H1 (cell line): ENCODE results near the gene SMG7. TPM values are rescaled to one million over a fixed set of nuclear protein-coding genes. Genes with fewer than 3 reads are reported as not detected.

Experiments
- CTCF ChIA-PET: fragments of 300-600 bp; sonication (Branson Sonifier 250); formaldehyde crosslinking; loops from one replicate; lab custom pipeline; 2021; ENCODE audit not compliant: partially characterized antibody; lab: Charles Lee
- POLR2A ChIA-PET: fragments of 300-600 bp; sonication (Branson Sonifier 250); formaldehyde crosslinking; loops from one replicate; lab custom pipeline; 2021; ENCODE audit warnings: inconsistent platforms; ENCODE audit not compliant: partially characterized antibody; lab: Charles Lee
- DNase-seq, 2 experiments: peaks; one replicate each; pipeline versions ENCODE4 v3.0.0 to v3.0.0-alpha.2; 2010 to 2022; ENCODE audit warnings: low spot score in 2 of 2, low read depth in 1 of 2, mixed read lengths in 1 of 2
- FAIRE-seq: peaks from 2 replicates; lab custom pipeline; 2011; peaks lifted over from hg19 to GRCh38; lab: Jason Lieb, UNC
- H2AFZ ChIP-seq: 2 replicates; pipeline ENCODE4 v1.8.1; 2012; ENCODE audit warnings: low read length, inconsistent platforms
- H2AK5ac ChIP-seq: 2 replicates; pipeline ENCODE4 v1.6.1; 2013; ENCODE audit warnings: low read depth, low read length
- H2BK120ac ChIP-seq: replicated peaks from 2 replicates; pipeline ENCODE3; 2013; ENCODE audit warnings: low read depth, low read length, inconsistent platforms
- H2BK12ac ChIP-seq: 2 replicates; pipeline ENCODE4 v1.6.1; 2013; ENCODE audit warnings: low read depth, low read length
- H2BK15ac ChIP-seq: 2 replicates; pipeline ENCODE4 v1.6.1; 2013; ENCODE audit warnings: low read length
- H2BK20ac ChIP-seq: 2 replicates; pipeline ENCODE4 v1.6.1; 2013; ENCODE audit warnings: low read length
- H2BK5ac ChIP-seq: 2 replicates; pipeline ENCODE4 v1.6.1; 2013; ENCODE audit warnings: low read depth, low read length
- H3K14ac ChIP-seq: 2 replicates; pipeline ENCODE4 v1.6.1; 2013; ENCODE audit warnings: inconsistent platforms; ENCODE audit not compliant: insufficient read length
- H3K18ac ChIP-seq: 2 replicates; pipeline ENCODE4 v1.6.1; 2013; ENCODE audit warnings: low read length; ENCODE audit errors: extremely low read depth
- H3K23ac ChIP-seq: 2 replicates; pipeline ENCODE4 v1.6.1; 2013; ENCODE audit warnings: inconsistent platforms; ENCODE audit not compliant: insufficient read length
- H3K23me2 ChIP-seq: 2 replicates; pipeline ENCODE4 v1.6.1; 2013; ENCODE audit warnings: low read depth, low read length
- H3K27ac ChIP-seq: 2 replicates; pipeline ENCODE4 v1.6.1; 2011; ENCODE audit warnings: low read depth, low read length, inconsistent platforms
- H3K27me3 ChIP-seq, 4 experiments: replicated peaks in 1 of 4; 1 replicate in 1 of 4; 2 replicates in 3 of 4; pipeline versions ENCODE4 v1.6.1 to v1.8.1; 2011 to 2013; ENCODE audit warnings: low read length in 3 of 4, mild to moderate bottlenecking in 3 of 4, inconsistent platforms in 2 of 4, mixed read lengths in 2 of 4, moderate library complexity in 1 of 4; ENCODE audit not compliant: control insufficient read depth in 3 of 4, insufficient read depth in 3 of 4; ENCODE audit errors: extremely low read depth in 1 of 4
- H3K36me3 ChIP-seq, 4 experiments: 2 replicates each; pipeline versions ENCODE4 v1.6.1 to v1.8.1; 2011 to 2013; ENCODE audit warnings: mild to moderate bottlenecking in 4 of 4, low read length in 3 of 4, moderate library complexity in 2 of 4, control low read depth in 1 of 4, inconsistent platforms in 1 of 4; ENCODE audit not compliant: insufficient read depth in 4 of 4, control insufficient read depth in 2 of 4
- H3K4ac ChIP-seq: replicated peaks from 2 replicates; pipeline ENCODE3; 2013; ENCODE audit warnings: low read length, low read depth, mixed read lengths, inconsistent platforms; ENCODE audit not compliant: insufficient read length
- H3K4me1 ChIP-seq, 4 experiments: replicated peaks in 1 of 4; 1 replicate in 1 of 4; 2 replicates in 3 of 4; pipeline versions ENCODE4 v1.6.1 to v1.8.1; 2011 to 2013; ENCODE audit warnings: low read length in 3 of 4, inconsistent platforms in 2 of 4, mixed read lengths in 1 of 4; ENCODE audit not compliant: insufficient read depth in 4 of 4, control insufficient read depth in 3 of 4
- H3K4me2 ChIP-seq, 2 experiments: 2 replicates each; pipeline versions ENCODE4 v1.6.1 to v1.8.1; 2011 to 2013; ENCODE audit warnings: low read depth in 2 of 2, low read length in 2 of 2, control low read depth in 1 of 2, inconsistent platforms in 1 of 2, mild to moderate bottlenecking in 1 of 2; ENCODE audit not compliant: insufficient read depth in 1 of 2
- H3K4me3 ChIP-seq, 4 experiments: fragments of 200-600, 300-600 bp in 1 of 4; sonication (generic), shearing (Covaris generic), sonication (Bioruptor Twin) in 1 of 4; 2 replicates each; pipeline versions ENCODE4 v1.5.1 to v1.8.1; 2011 to 2016; ENCODE audit warnings: low read length in 4 of 4, low read depth in 3 of 4, control low read depth in 2 of 4, inconsistent platforms in 2 of 4, mild to moderate bottlenecking in 2 of 4, mixed read lengths in 1 of 4, moderate library complexity in 1 of 4; ENCODE audit not compliant: insufficient read depth in 2 of 4; ENCODE audit errors: extremely low read depth in 1 of 4
- H3K56ac ChIP-seq: replicated peaks from 2 replicates; pipeline ENCODE3; 2013; ENCODE audit warnings: low read depth, mild to moderate bottlenecking, mixed read lengths, low read length, inconsistent platforms; ENCODE audit not compliant: insufficient read length
- H3K79me1 ChIP-seq: 2 replicates; pipeline ENCODE4 v1.6.1; 2013; ENCODE audit warnings: low read depth, low read length, control low read depth
- H3K79me2 ChIP-seq, 2 experiments: 2 replicates each; pipeline versions ENCODE4 v1.6.1 to v1.8.1; 2012 to 2013; ENCODE audit warnings: low read length in 2 of 2, mild to moderate bottlenecking in 2 of 2, inconsistent platforms in 1 of 2; ENCODE audit not compliant: insufficient read depth in 2 of 2, control insufficient read depth in 1 of 2
- H3K9ac ChIP-seq, 4 experiments: replicated peaks in 1 of 4; 1 replicate in 1 of 4; 2 replicates in 3 of 4; pipeline versions ENCODE4 v1.6.1 to v1.8.1; 2011 to 2013; ENCODE audit warnings: low read depth in 3 of 4, low read length in 3 of 4, control low read depth in 2 of 4, mild to moderate bottlenecking in 2 of 4, moderate library complexity in 2 of 4, inconsistent platforms in 1 of 4; ENCODE audit errors: extremely low read depth in 1 of 4
- H3K9me3 ChIP-seq, 2 experiments: 2 replicates each; pipeline versions ENCODE4 v1.6.1 to v1.8.1; 2012 to 2013; ENCODE audit warnings: mild to moderate bottlenecking in 2 of 2, moderate library complexity in 2 of 2, control low read depth in 1 of 2, inconsistent platforms in 1 of 2, low read depth in 1 of 2, low read length in 1 of 2, mixed read lengths in 1 of 2; ENCODE audit not compliant: insufficient read depth in 2 of 2
- H4K20me1 ChIP-seq, 2 experiments: replicated peaks in 1 of 2; 2 replicates each; pipeline versions ENCODE3 to v1.8.1; 2011 to 2013; ENCODE audit warnings: inconsistent platforms in 2 of 2, low read length in 2 of 2, mild to moderate bottlenecking in 1 of 2; ENCODE audit not compliant: insufficient read depth in 2 of 2, control insufficient read depth in 1 of 2
- H4K5ac ChIP-seq: 2 replicates; pipeline ENCODE4 v1.6.1; 2013; ENCODE audit warnings: low read length, low read depth, mixed read lengths, inconsistent platforms; ENCODE audit not compliant: insufficient read length
- H4K8ac ChIP-seq: 2 replicates; pipeline ENCODE4 v1.8.0; 2013; ENCODE audit warnings: mild to moderate bottlenecking, moderate library complexity, low read length, inconsistent platforms; ENCODE audit not compliant: insufficient read depth; ENCODE audit errors: extremely low read depth
- H4K91ac ChIP-seq: replicated peaks from 2 replicates; pipeline ENCODE3; 2013; ENCODE audit warnings: low read length, mixed read lengths, inconsistent platforms; ENCODE audit not compliant: insufficient read length
- BACH1 ChIP-seq: IDR thresholded peaks from 2 replicates; pipeline ENCODE4 v1.6.1; 2012; ENCODE audit warnings: low read length, improper control_type of control experiment
- BRCA1 ChIP-seq: IDR thresholded peaks from 2 replicates; pipeline ENCODE4 v1.6.1; 2012; ENCODE audit warnings: low read depth, low read length, improper control_type of control experiment
- CEBPB ChIP-seq: IDR thresholded peaks from 2 replicates; pipeline ENCODE4 v1.6.1; 2012; ENCODE audit warnings: low read depth, low read length
- EZH2 ChIP-seq: fragments of 200-600 bp; sonication (generic); IDR thresholded peaks from 2 replicates; pipeline ENCODE4 v1.7.1; 2012; ENCODE audit warnings: low read depth, mild to moderate bottlenecking, moderate library complexity, low read length, inconsistent platforms; ENCODE audit not compliant: severe bottlenecking
- GTF2F1 ChIP-seq: IDR thresholded peaks from 2 replicates; pipeline ENCODE4 v1.6.1; 2012; ENCODE audit warnings: low read depth, low read length, improper control_type of control experiment, borderline replicate concordance
- KDM5A ChIP-seq: fragments of 200-600 bp; IDR thresholded peaks from 2 replicates; pipeline ENCODE4 v1.7.1; 2012; ENCODE audit warnings: mild to moderate bottlenecking, low read length, inconsistent platforms, mixed read lengths
- NANOG ChIP-seq: IDR thresholded peaks from 2 replicates; pipeline ENCODE4 v1.6.1; 2011; ENCODE audit warnings: low read length, low read depth, mild to moderate bottlenecking, inconsistent platforms; ENCODE audit not compliant: insufficient read depth, poor library complexity, severe bottlenecking
- NRF1 ChIP-seq: IDR thresholded peaks from 2 replicates; pipeline ENCODE4 v1.6.1; 2011; ENCODE audit warnings: mild to moderate bottlenecking, low read depth, low read length, improper control_type of control experiment
- PHF8 ChIP-seq: fragments of 200-600 bp; sonication (generic); conservative IDR thresholded peaks from 2 replicates; pipeline ENCODE4 v1.7.1; 2012; ENCODE audit warnings: low read depth, mild to moderate bottlenecking, inconsistent platforms, low read length, moderate library complexity
- RAD21 ChIP-seq, 2 experiments: IDR thresholded peaks in 1 of 2; conservative IDR thresholded peaks in 1 of 2; 2 replicates each; pipeline ENCODE4 v1.6.1; 2011; ENCODE audit warnings: low read depth in 2 of 2, low read length in 2 of 2, improper control_type of control experiment in 1 of 2, inconsistent platforms in 1 of 2, mild to moderate bottlenecking in 1 of 2, moderate library complexity in 1 of 2
- RNF2 ChIP-seq: fragments of 200-900, 300-1000 bp; sonication (generic); IDR thresholded peaks from 2 replicates; pipeline ENCODE4 v1.7.1; 2016; ENCODE audit warnings: borderline replicate concordance, low read depth, mild to moderate bottlenecking, antibody characterized with exemption, low read length; ENCODE audit not compliant: poor library complexity, severe bottlenecking; ENCODE audit errors: missing control alignments
- TEAD4 ChIP-seq: IDR thresholded peaks from 2 replicates; pipeline ENCODE4 v1.6.1; 2012; ENCODE audit warnings: low read depth, low read length, inconsistent platforms, mixed read lengths
- WGBS, 2 experiments: shearing (Covaris generic) in 1 of 2; methylation state at CpG; one replicate each; pipeline versions ENCODE4 v1.1.6 to v1.1.7; 2013 to 2015; ENCODE audit warnings: low lambda C conversion rate in 2 of 2, mixed read lengths in 2 of 2, inconsistent platforms in 1 of 2, low coverage in 1 of 2, missing lambda C conversion rate in 1 of 2; ENCODE audit not compliant: insufficient replicate concordance in 2 of 2, insufficient coverage in 1 of 2, insufficient read length in 1 of 2; ENCODE audit errors: extremely low coverage in 1 of 2, missing lambda C conversion rate in 1 of 2; 5-methylcytosine and 5-hydroxymethylcytosine counted together
- polyA plus RNA-seq, 7 experiments: library from polyadenylated mRNA; depleted of rRNA in 3 of 7; stranded (reverse) in 5 of 7; unstranded in 2 of 7; fragments of >200 nt in 5 of 7; fragments of 200-250 nt in 2 of 7; gene quantifications; 1 replicate in 5 of 7; 2 replicates in 1 of 7; 4 replicates in 1 of 7; pipeline versions ENCODE4 v1.2.1 to v1.2.3, GENCODE V29; 2011 to 2013; ENCODE audit warnings: missing spikeins in 2 of 7, mixed read lengths in 2 of 7
- total RNA-seq: library from RNA; stranded (reverse); fragmentation: NEBNext Ultra II Directional; extraction: Animal tissue kit (Norgen Biotek cat#: 25700); gene quantifications from 2 replicates; pipeline ENCODE4 v1.2.1, GENCODE V29; 2021

The SMG7 gene
- total and polyA plus RNA-seq, 2 of the 8 experiments (the other 6 are each of a cell fraction or from before 2014, with no cell fraction given) = 39.3 to 65.6 TPM

- Histone ChIP-seq H3K4me3 (no peak overlapping the region), H4K20me1 (peaks cover 3 to 9% of the 10 kb centered on the region in 2 experiments)
- TF ChIP-seq NRF1 = no peak
- no peak for TF ChIP-seq RAD21 (IDR thresholded peaks at IDR 0.05 in 1 of 2, conservative IDR thresholded peaks at IDR 0.05 in 1 of 2; ENCODE audit: low read depth in 2 of 2, low read length in 2 of 2)
- TF ChIP-seq CEBPB = no peak
- no peak for TF ChIP-seq BRCA1
- TF ChIP-seq GTF2F1 = no peak
- no peak for TF ChIP-seq EZH2
- no peak for TF ChIP-seq KDM5A
- TF ChIP-seq BACH1 = no peak
- no peak for TF ChIP-seq TEAD4
- no peak for TF ChIP-seq PHF8
- TF ChIP-seq NANOG = no peak
- TF ChIP-seq RNF2 = no peak
These were observed 21.4 kb downstream of the SMG7 start for GRCh38 chr1:183493540-183494245.

More at GRCh38 chr1:183493540-183494245, 21.4 kb downstream of the SMG7 start:
- Histone ChIP-seq H3K23ac (no peak overlapping the region), H3K56ac (no peak overlapping the region), H4K8ac (no peak overlapping the region), H3K36me3 (no peaks in the 10 kb centered on the region), H2BK15ac (no peak overlapping the region), H3K9ac (no peak overlapping the region), H3K79me2 (peaks cover 3 to 94% of the 10 kb centered on the region in 2 experiments; a peak in 3 of 4 replicates), H2BK20ac (no peak overlapping the region), H3K14ac (no peak overlapping the region), H3K27ac (no peak overlapping the region), H3K18ac (no peak overlapping the region), H2BK12ac (no peak overlapping the region), H2BK5ac (no peak overlapping the region), H2BK120ac (no peak overlapping the region), H3K4ac (no peak overlapping the region), H2AK5ac (no peak overlapping the region), H3K9me3 (no peaks in the 10 kb centered on the region), H3K4me2 (no peak overlapping the region), H3K27me3 (no peaks in the 10 kb centered on the region), H3K4me1 (peaks cover under 1 to 5% (median 2%) of the 10 kb centered on the region in 4 experiments; a peak in 6 of 7 replicates), H4K5ac (no peak overlapping the region), H3K23me2 (no peaks in the 10 kb centered on the region), H3K79me1 (peaks cover 2% of the 10 kb centered on the region; the same call in 1 of the 2 replicates), H2AFZ (no peak overlapping the region), H4K91ac (no peak overlapping the region)
- CTCF ChIA-PET = interaction anchor here (1.1 kb wide), 1 partner anchor 212 kb away, joined by 3 read pairs; no protein-coding TSS in a partner anchor
- WGBS, 2 experiments = 89% methylated on average over 12 of the region's 12 CpGs; no CpG with 5 or more reads in 1 of the 2 experiments
- POLR2A ChIA-PET = interaction anchor here (0.6 kb wide), 1 partner anchor 9 kb away, joined by 3 read pairs; no protein-coding TSS in a partner anchor
- no peak for FAIRE-seq
- no peak for DNase-seq
